ENCODE measurements around the gene FRMPD1.

- TF ChIP-seq, protein P1, sequence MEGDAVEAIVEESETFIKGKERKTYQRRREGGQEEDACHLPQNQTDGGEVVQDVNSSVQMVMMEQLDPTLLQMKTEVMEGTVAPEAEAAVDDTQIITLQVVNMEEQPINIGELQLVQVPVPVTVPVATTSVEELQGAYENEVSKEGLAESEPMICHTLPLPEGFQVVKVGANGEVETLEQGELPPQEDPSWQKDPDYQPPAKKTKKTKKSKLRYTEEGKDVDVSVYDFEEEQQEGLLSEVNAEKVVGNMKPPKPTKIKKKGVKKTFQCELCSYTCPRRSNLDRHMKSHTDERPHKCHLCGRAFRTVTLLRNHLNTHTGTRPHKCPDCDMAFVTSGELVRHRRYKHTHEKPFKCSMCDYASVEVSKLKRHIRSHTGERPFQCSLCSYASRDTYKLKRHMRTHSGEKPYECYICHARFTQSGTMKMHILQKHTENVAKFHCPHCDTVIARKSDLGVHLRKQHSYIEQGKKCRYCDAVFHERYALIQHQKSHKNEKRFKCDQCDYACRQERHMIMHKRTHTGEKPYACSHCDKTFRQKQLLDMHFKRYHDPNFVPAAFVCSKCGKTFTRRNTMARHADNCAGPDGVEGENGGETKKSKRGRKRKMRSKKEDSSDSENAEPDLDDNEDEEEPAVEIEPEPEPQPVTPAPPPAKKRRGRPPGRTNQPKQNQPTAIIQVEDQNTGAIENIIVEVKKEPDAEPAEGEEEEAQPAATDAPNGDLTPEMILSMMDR (IDR thresholded peaks at IDR 0.05) = no peak
- no peak for TF ChIP-seq EP300 (IDR thresholded peaks at IDR 0.05; ENCODE audit: low read depth)
- TF ChIP-seq POLR2A (IDR thresholded peaks at IDR 0.05) = no peak
- TF ChIP-seq POLR2AphosphoS5 (IDR thresholded peaks at IDR 0.05) = no peak
These were observed 127.8 kb downstream of the FRMPD1 start for GRCh38 chr9:37778534-37778933.
